Measurements from ENCODE around the gene TTC27.
"Not testable (repeated sequence)": the region's sequence is repeated elsewhere in the genome, so short reads cannot be mapped to it uniquely, and the experiment has no call there.

The TTC27 gene

DNA sequence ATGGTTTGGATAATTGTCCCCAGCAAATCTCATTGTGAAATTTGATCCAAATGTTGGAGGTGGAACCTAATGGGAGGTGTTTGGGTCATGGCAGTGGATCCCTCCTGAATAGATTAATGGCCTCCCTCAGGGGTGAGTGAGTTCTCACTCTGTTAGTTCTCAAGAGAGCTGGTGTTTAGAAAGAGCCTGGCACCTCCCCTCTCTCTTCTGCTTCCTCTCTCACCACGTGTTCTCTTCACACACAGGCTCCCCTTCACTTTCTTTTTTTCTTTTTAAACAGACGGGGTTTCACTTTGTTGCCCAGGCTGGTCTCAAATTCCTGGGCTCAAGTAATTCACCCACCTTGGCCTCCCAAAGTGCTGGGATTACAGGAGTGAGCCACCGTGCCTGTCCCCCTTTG lies 207.3 kb downstream of the TTC27 start:
- H3K9ac ChIP-seq (ENCODE audit: insufficient read length): no peak overlapping the region
- H3K27ac ChIP-seq: no peak overlapping the region
- H3K36me3 ChIP-seq (ENCODE audit: insufficient read depth, low read length): no peaks in the 10 kb centered on the region
- no peak for DNase-seq (ENCODE audit: low read depth, low spot score)
- no peaks in the 10 kb centered on the region for H3K9me3 ChIP-seq (ENCODE audit: low read depth, low read length)
- H3K4me3 ChIP-seq: no peak overlapping the region
- no peak for TF ChIP-seq POLR2AphosphoS5 (IDR thresholded peaks at IDR 0.05; ENCODE audit: borderline replicate concordance, low read depth, low read length)
- TF ChIP-seq EZH2 (IDR thresholded peaks at IDR 0.05): no peak
- no peak for TF ChIP-seq FOXP2 (optimal IDR thresholded peaks at IDR 0.05; ENCODE audit: control extremely low read depth, extremely low read length, insufficient read depth)

DNA sequence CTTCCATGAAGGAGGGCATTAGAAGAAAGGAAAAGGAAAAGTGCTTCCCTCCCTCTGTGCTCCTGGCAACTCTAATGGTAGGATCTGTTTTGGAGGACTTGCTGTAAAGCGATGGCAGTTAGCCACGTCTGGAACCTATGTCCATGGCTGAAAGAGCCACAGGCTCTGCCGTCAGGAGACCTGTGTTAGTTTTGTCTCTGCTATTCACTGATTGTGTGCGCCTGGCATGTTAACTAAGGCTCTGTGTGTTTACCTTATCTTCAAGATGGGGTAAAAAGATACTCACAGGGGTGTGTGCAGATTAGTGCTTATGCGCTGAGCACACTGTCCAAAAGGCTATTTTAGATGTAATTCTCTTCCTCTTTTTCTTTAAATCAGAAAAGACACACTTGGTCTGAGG lies 209.1 kb downstream of the TTC27 start:
- Histone ChIP-seq H3K9me3 (ENCODE audit: low read depth, low read length) (no peaks in the 10 kb centered on the region), H3K4me3 (no peak overlapping the region), H3K36me3 (ENCODE audit: insufficient read depth, low read length) (no peaks in the 10 kb centered on the region), H3K9ac (ENCODE audit: insufficient read length) (no peak overlapping the region), H3K27ac (no peak overlapping the region)
- no peak for DNase-seq (ENCODE audit: low read depth, low spot score)
- TF ChIP-seq POLR2AphosphoS5 (IDR thresholded peaks at IDR 0.05; ENCODE audit: borderline replicate concordance, low read depth, low read length) (no peak), EZH2 (IDR thresholded peaks at IDR 0.05) (no peak), FOXP2 (optimal IDR thresholded peaks at IDR 0.05; ENCODE audit: control extremely low read depth, extremely low read length, insufficient read depth) (no peak)

DNA sequence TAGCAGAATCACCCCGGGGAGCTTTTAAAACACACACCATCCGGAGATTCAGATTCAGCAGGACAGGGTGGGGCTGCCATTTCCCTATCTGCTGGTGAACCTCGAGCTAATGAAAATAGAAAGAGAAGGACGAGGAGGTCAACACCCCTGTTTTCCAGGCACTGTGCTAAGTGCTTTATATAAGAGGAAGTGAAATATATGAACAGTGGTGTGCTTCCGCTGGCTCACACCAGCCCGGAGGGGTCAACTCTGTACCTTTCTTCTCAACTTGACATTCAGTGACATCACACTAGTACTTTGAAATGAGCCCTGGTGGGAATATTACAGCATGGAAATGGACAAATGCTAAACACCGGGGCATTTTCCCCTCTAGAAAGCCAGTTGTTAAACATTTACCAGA lies 210.6 kb downstream of the TTC27 start:
- TF ChIP-seq EZH2 (IDR thresholded peaks at IDR 0.05): no peak
- TF ChIP-seq FOXP2 (optimal IDR thresholded peaks at IDR 0.05; ENCODE audit: control extremely low read depth, extremely low read length, insufficient read depth): no peak
- TF ChIP-seq POLR2AphosphoS5 (IDR thresholded peaks at IDR 0.05; ENCODE audit: borderline replicate concordance, low read depth, low read length): no peak
- no peaks in the 10 kb centered on the region for H3K9me3 ChIP-seq (ENCODE audit: low read depth, low read length)
- H3K36me3 ChIP-seq (ENCODE audit: insufficient read depth, low read length): no peaks in the 10 kb centered on the region
- H3K9ac ChIP-seq (ENCODE audit: insufficient read length): no peak overlapping the region
- no peak for DNase-seq (ENCODE audit: low read depth, low spot score)
- H3K4me3 ChIP-seq: no peak overlapping the region
- no peak overlapping the region for H3K27ac ChIP-seq

DNA sequence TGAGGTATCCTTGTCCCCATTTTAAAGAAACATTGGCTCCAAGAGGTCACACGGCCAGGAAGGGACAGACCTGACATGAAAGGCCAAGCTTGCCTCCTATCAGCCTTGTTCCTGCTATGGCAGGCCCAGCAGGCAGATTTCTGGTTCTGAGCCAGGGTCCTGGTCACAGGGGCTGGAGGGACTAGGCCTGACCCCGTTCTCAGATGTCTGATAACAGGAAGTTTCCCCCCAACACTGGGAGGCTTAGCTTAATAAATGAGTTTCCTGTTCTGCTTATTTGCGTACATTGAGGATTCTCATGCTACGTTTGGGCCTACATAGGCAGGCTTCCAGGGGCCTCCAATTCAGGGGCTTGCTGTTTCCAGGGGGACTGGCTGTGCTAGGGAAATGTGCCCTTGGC lies 211.1 kb downstream of the TTC27 start:
- TF ChIP-seq POLR2AphosphoS5 (IDR thresholded peaks at IDR 0.05; ENCODE audit: borderline replicate concordance, low read depth, low read length) (no peak), FOXP2 (optimal IDR thresholded peaks at IDR 0.05; ENCODE audit: control extremely low read depth, extremely low read length, insufficient read depth) (no peak), EZH2 (IDR thresholded peaks at IDR 0.05) (no peak)
- no peak overlapping the region for H3K9ac ChIP-seq (ENCODE audit: insufficient read length)
- H3K4me3 ChIP-seq: no peak overlapping the region
- no peak overlapping the region for H3K27ac ChIP-seq
- no peak for DNase-seq (ENCODE audit: low read depth, low spot score)
- no peaks in the 10 kb centered on the region for H3K36me3 ChIP-seq (ENCODE audit: insufficient read depth, low read length)
- H3K9me3 ChIP-seq (ENCODE audit: low read depth, low read length): no peaks in the 10 kb centered on the region

DNA sequence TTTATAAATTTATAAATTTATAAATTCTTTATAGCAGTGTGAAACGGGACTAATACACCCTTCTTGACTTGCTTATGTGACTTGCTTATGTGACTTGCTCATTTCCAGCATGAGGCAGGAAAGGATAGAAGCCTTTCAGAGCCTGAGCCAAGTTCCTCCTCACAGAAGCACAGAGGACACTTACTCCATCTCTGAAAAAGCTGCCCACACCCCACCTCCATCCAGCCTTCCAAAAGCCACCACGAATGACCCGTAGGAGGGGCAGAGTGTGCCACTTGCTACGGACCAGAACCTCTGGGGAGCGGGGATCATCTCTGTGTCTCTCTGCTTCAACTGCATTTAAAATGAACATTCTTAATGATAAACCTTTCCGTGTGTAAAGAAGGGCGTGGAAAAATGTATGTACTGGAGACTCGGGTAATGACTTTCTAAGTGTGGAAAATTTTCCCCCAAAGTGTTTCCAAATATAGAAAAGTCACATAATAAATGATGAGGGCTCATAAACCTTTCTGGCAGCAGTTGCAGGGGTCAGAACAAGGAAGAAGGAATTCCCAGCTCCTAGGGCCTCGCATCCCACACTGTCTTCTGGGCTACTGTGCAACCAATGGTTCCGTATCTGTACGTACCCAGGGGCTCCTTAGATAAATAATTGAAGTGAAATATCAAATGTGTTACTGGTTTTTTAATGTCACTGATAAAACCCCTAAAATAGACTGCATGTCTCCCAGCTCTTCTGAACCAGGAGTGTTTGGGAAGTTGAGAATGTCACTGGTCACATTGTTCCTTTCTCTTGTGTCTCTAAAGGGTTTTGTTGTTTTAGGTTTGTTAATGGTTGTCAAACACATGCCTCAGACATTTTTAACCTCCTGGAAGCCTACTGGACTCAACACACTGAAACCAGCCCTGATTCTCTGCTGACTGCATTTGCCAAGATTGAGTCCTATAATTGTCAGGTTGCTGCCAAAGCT lies 214.4 kb downstream of the TTC27 start:
- H3K9ac ChIP-seq (ENCODE audit: insufficient read length): no peak overlapping the region
- H3K36me3 ChIP-seq (ENCODE audit: insufficient read depth, low read length): no peaks in the 10 kb centered on the region
- no peaks in the 10 kb centered on the region for H3K9me3 ChIP-seq (ENCODE audit: low read depth, low read length)
- H3K27ac ChIP-seq: no peak overlapping the region
- no peak for TF ChIP-seq POLR2AphosphoS5 (IDR thresholded peaks at IDR 0.05; ENCODE audit: borderline replicate concordance, low read depth, low read length)
- TF ChIP-seq FOXP2 (optimal IDR thresholded peaks at IDR 0.05; ENCODE audit: control extremely low read depth, extremely low read length, insufficient read depth): no peak
- no peak for DNase-seq (ENCODE audit: low read depth, low spot score)
- no peak overlapping the region for H3K4me3 ChIP-seq

DNA sequence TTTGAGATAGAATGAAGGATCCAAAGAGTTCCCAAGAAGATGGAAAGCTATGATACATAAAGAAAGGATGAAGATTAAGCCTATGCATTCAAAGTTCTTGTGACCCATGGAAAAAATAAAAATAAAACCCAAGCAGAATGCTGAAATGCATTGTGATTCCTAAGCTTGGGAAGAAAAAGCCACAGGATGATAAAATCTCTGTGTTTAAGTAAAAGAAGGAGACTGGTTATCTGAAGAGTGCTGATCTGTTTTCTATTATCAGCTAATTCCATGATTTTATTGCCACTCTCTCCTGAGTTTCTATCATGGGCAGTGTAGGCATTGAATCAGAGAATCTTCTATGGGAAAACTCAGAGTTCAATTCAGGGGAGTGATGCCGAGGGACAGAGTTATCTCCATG lies 215.8 kb downstream of the TTC27 start:
- Histone ChIP-seq H3K27ac (no peak overlapping the region), H3K9me3 (ENCODE audit: low read depth, low read length) (no peaks in the 10 kb centered on the region), H3K4me3 (no peak overlapping the region), H3K36me3 (ENCODE audit: insufficient read depth, low read length) (no peaks in the 10 kb centered on the region), H3K9ac (ENCODE audit: insufficient read length) (no peak overlapping the region)
- no peak for TF ChIP-seq POLR2AphosphoS5 (IDR thresholded peaks at IDR 0.05; ENCODE audit: borderline replicate concordance, low read depth, low read length)
- TF ChIP-seq FOXP2 (optimal IDR thresholded peaks at IDR 0.05; ENCODE audit: control extremely low read depth, extremely low read length, insufficient read depth): no peak
- no peak for TF ChIP-seq EZH2 (IDR thresholded peaks at IDR 0.05)
- DNase-seq (ENCODE audit: low read depth, low spot score): no peak

DNA sequence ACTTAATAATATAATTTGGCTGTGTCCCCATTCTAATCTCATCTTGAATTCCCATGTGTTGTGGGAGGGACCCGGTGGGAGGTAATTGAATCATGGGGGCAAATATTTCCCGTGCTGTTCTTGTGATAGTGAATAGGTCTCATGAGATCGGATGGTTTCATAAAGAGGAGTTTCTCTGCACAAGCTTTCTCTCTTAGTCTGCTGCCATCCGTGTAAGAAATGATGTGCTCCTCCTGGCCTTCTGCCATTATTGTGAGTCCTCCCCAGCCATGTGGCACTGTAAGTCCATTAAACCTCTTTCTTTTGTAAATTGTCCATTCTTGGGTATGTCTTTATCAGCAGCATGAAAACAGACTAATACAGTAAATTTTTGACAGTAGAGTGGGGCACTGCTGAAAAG lies 216.4 kb downstream of the TTC27 start:
- Histone ChIP-seq H3K27ac (no peak overlapping the region), H3K36me3 (ENCODE audit: insufficient read depth, low read length) (no peaks in the 10 kb centered on the region), H3K9ac (ENCODE audit: insufficient read length) (no peak overlapping the region), H3K9me3 (ENCODE audit: low read depth, low read length) (no peaks in the 10 kb centered on the region), H3K4me3 (no peak overlapping the region)
- no peak for DNase-seq (ENCODE audit: low read depth, low spot score)
- no peak for TF ChIP-seq FOXP2 (optimal IDR thresholded peaks at IDR 0.05; ENCODE audit: control extremely low read depth, extremely low read length, insufficient read depth)
- TF ChIP-seq EZH2 (IDR thresholded peaks at IDR 0.05): no peak
- no peak for TF ChIP-seq POLR2AphosphoS5 (IDR thresholded peaks at IDR 0.05; ENCODE audit: borderline replicate concordance, low read depth, low read length)

DNA sequence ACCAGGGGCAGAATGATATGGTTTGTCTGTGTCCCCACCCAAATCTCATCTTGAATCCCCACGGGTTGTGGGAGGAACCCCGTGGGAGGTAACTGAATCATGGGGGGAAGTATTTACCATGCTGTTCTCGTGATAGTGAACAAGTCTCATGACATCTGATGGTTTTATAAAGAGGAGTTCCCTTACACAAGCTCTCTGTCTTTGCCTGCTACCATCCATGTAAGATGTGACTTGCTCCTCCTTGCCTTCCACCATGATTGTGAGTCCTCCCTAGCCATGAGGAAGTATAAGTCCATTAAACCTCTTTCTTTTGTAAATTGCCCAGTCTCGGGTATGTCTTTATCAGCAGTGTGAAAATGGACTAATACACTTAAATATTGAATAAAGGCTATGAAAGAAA lies 218.4 kb downstream of the TTC27 start:
- H3K9ac ChIP-seq (ENCODE audit: insufficient read length); H3K27ac ChIP-seq; H3K4me3 ChIP-seq; DNase-seq (ENCODE audit: low read depth, low spot score); H3K9me3 ChIP-seq (ENCODE audit: low read depth, low read length); H3K36me3 ChIP-seq (ENCODE audit: insufficient read depth, low read length): not testable (repeated sequence)

DNA sequence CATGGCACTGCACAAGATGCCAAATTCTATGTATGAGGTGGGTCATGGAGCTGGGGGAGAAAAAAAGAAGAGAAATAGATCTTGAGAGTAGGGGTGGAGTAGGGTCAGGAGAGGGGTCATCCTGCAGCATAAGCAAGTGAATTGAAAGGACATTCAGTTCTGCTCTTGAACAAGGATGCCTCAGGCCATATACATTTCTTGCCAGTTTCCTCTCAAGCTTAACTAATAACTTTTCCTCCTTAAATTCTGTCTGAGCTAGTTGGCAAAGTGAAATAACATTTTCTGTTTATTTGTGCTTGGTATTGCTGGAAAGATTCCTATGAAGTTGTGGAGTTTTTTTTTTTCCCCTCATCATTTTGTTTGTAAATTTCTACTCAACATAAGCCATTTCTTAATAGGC lies 219.9 kb downstream of the TTC27 start:
- Histone ChIP-seq H3K4me3 (no peak overlapping the region), H3K27ac (no peak overlapping the region), H3K36me3 (ENCODE audit: insufficient read depth, low read length) (no peaks in the 10 kb centered on the region), H3K9ac (ENCODE audit: insufficient read length) (no peak overlapping the region), H3K9me3 (ENCODE audit: low read depth, low read length) (no peaks in the 10 kb centered on the region)
- no peak for DNase-seq (ENCODE audit: low read depth, low spot score)
- TF ChIP-seq POLR2AphosphoS5 (IDR thresholded peaks at IDR 0.05; ENCODE audit: borderline replicate concordance, low read depth, low read length): no peak
- TF ChIP-seq FOXP2 (optimal IDR thresholded peaks at IDR 0.05; ENCODE audit: control extremely low read depth, extremely low read length, insufficient read depth): no peak
- TF ChIP-seq EZH2 (IDR thresholded peaks at IDR 0.05): no peak
